Activated naive CD4-positive, alpha-beta T cell treated with anti-CD3 and anti-CD28 coated beads, Interleukin-2, amount 50 U/mL, for 16 hours (primary cell): Measurements from ENCODE around the gene IL18.
"Not testable (repeated sequence)": the region's sequence is repeated elsewhere in the genome, so short reads cannot be mapped to it uniquely, and the experiment has no call there.

Experiments
- DNase-seq: peaks from one replicate; pipeline ENCODE4 v3.0.0-alpha.2; 2020

Gene IL18

GRCh38 chr11:112115386-112115785, 48.5 kb downstream of the IL18 start:
- no peak for DNase-seq

- no peak for DNase-seq
Observed at GRCh38 chr11:112114460-112114859, 49.4 kb downstream of the IL18 start.

DNA sequence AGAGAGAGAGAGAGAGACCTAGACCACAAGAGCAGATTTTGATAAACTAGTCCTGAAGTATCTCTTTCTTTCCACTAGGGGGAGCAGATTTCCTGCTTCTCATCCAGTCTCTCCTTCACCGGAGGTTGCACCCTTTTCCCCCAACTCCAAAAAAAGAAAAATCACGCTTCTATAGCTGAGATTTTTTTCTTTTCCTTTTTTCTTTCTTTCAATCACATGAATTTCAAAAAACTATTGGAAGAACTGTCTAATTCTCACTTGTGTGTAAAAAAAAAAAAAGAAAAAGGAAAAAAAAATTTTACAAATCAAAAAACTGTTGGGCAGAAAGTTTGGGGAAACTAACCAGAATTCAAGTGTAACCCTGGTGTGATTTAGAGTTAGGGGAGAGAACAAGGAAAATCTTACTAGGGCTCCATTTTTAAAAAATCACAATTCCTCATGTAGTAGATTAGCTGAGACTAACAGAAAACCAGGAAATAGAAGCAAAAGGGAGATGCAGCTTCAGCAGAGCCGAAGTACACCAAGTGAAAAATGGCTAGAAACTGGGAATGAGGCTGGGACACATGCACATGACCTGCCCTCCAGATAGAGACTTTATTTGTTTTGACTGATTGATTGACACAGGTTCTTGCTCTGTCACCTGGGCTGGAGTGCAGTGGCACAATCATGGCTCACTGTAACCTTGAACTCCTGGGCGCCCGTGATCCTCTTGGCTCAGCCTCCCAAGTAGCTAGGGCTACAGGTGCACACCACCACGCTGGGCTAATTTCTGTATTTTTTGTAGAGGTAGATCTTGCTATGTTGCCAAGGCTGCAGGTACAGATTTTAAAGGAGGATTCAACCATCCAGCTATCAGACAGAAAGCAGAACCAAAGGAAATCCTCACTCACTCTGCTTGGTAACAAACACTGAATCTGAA, 50.1 kb downstream of the IL18 start:
- no peak for DNase-seq

DNA sequence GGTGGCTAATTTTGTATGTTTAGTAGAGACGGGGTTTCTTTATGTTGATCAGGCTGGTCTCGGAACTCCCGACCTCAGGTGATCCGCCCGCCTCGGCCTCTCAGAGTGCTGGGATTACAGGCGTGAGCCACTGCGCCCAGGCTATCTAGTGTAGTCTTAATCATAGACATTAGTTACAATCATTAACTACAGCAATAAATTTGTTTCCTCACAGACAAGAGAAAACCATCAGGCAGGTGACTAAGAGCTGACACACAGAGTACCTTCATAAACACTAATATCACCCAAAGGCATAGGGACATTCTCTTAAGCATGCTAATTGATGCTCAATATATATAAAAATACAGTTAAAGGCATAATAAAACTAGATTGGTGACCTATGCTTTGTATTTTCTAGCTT, 57.8 kb downstream of the IL18 start:
- no peak for DNase-seq

DNA sequence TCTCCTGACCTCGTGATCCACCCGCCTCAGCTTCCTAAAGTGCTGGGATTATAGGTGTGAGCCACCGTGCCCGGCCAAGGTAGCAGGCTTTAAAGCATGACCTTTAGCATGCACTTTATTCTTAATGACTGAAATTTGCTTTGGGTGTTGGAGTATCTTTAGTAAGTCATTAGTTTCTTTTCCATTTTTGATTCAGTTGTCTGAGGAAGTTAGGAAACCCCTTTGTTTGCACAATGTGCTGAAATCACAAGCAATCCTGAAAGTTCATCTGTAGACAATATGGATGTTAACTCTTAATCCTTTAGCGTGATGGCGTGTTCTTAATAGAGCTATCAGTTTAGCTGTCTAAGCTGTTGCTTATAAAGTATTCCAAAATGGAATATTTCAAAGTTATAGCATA, 60.4 kb downstream of the IL18 start:
- no peak for DNase-seq

- no peak for DNase-seq
Observed at GRCh38 chr11:112100462-112100861, 63.4 kb downstream of the IL18 start.

DNA sequence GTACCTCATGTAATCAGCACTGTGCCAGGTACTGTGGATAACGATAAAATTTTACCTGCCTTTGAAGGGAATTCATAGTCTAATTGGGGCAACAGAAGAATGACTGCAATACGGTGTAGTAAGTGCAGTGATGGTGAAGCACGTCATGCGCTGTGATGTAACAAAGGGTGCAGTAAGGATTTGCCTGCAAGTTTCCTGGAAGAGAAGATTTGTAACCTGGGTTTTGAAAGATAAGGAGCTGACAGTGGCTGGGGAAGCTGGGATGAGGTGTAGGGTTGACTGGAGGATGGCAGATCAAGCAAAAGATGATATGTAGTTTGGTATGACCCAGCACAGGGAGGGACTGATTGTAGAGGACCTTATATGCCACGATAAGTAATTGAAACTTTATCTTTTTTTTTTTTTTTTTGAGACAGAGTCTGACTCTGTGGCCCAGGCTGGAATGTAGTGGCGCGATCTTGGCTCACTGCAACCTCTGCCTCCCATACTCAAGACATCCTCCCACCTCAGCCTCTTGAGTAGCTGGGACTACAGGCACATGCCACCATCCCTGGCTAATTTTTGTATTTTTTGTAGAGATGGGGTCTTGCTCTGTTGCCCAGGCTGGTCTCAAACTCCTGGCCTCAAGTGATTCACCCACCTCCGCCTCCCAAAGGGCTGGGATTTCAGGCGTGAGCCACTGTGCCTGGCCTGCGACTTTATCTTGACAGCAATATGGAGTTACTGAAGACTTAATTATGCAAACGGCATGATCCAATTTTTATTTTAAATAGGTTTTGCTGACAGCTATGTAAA, 66.0 kb downstream of the IL18 start:
- no peak for DNase-seq

DNA sequence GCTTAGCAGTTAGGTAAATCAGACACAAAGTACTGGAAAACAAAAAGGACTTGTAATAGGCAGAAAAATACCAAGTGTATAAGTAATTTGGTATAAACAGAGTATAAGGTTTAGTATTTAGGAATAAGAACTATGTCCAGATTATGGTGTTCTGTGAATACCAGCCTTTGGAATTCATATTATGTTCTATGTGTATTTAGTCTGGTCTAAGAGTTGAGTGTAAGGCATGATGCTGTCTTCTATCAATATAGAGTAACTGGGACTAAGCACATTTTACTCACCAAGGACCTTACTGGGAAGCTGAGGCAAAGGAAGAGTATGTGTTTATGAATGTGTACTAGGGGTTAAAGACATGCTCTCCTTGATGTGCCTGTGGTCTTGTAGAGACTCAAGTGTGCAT, 67.7 kb downstream of the IL18 start:
- no peak for DNase-seq

- DNase-seq = not testable (repeated sequence)
Observed at GRCh38 chr11:112095302-112095701, 68.6 kb downstream of the IL18 start.
